ENCODE results near the gene FAM234A.
"Not testable (repeated sequence)": the region's sequence is repeated elsewhere in the genome, so short reads cannot be mapped to it uniquely, and the experiment has no call there.

The FAM234A gene

DNA sequence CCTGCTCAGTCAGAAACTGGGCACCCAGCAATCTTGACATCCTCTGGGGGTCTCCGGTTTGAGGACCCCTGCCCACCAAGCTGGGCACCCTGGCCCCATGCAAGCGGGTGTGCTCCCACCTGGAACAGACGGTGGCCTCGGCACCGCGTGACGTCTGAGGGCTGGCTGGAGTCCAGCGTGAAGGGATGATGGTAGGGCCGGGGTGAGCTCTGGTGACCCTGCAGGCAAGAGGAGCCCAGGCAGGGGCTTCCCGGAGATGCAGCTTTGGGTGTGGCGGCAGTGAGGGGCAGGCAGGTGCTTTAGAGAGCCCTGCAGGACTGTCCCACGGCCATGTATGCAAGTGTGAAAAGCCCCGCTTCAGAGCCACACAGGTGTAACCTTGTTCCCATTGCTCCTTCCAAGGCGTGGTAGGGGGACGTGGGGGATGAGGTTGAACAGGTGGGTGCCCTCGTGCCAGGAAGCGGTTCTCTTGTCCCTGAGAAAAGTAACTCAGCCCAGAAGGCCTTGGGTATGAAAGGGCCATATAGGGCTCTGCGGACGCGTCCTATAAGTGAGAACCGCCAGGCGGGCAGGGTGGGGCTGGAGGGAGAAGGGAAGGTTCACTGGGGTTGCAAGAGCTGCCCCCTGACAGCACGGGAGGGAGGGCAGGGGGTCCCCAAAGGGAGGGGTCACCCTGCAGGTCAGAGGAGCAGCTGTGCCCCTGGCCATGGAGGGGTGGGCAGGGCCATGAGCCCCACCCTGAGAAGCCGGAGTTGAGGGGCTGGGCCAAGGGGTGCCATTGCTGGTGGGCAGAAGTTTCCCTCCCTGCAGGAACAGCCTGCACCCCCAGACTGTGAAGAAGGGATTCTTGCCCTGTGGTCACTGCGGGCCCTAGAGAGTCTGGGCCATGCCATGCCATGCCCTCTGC lies 31.9 kb downstream of the FAM234A start:
- DNase-seq = no peak

DNA sequence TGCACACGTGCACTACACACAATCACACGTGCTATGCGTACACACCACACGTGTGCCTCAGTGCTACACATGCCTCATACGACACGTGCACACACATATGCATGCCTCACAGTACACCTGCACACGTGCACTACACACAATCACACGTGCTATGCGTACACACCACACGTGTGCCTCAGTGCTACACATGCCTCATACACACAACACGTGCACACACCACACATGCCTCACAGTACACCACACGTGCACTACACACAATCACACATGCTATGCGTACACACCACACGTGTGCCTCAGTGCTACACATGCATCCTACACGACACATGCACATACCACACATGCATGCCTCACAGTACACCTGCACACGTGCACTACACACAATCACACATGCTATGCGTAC lies 32.9 kb downstream of the FAM234A start:
- not testable (repeated sequence) for DNase-seq

GRCh38 chr16:268141-269053 lies 33.8 kb downstream of the FAM234A start:
- no peak for DNase-seq

DNA sequence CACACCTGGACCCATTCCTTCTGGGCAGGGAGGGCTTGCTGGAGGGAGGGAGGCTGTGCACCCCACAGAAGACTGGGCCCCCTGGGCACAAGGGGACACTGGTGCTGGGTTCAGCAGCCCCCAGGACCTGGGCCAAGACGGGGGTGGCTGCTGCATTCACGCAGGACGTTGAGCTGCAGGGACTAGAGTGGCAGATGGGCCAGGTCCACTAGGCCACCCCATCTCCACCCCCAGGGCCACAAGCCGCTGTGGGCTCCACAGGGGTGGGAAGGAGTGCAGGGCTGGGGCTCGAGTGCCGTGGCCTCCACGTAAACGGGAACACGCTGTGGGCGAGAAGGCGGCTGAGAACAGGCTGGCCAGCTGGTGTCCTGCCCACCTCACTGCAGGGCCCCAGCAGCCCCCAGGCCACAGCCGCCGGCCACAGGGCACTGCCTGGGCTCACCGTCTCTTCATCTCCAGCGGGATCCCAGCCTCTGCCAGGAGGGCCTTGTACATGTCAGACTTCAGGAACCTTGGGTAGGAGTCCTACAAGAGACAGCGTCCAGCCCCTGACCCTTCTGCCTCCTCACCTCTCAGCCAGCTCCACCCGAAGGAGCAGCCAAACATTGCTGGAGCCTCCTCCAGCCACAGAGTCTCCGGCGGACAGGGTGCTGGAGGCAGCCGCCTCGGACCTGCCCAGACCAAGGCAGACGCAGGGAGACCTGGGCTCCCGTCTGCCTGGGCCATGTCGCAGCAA lies 34.6 kb downstream of the FAM234A start:
- no peak for DNase-seq

- DNase-seq = no peak
Observed at GRCh38 chr16:270381-271255, 36.0 kb downstream of the FAM234A start.

- DNase-seq = no peak
Observed at GRCh38 chr16:272633-273546, 38.3 kb downstream of the FAM234A start.

DNA sequence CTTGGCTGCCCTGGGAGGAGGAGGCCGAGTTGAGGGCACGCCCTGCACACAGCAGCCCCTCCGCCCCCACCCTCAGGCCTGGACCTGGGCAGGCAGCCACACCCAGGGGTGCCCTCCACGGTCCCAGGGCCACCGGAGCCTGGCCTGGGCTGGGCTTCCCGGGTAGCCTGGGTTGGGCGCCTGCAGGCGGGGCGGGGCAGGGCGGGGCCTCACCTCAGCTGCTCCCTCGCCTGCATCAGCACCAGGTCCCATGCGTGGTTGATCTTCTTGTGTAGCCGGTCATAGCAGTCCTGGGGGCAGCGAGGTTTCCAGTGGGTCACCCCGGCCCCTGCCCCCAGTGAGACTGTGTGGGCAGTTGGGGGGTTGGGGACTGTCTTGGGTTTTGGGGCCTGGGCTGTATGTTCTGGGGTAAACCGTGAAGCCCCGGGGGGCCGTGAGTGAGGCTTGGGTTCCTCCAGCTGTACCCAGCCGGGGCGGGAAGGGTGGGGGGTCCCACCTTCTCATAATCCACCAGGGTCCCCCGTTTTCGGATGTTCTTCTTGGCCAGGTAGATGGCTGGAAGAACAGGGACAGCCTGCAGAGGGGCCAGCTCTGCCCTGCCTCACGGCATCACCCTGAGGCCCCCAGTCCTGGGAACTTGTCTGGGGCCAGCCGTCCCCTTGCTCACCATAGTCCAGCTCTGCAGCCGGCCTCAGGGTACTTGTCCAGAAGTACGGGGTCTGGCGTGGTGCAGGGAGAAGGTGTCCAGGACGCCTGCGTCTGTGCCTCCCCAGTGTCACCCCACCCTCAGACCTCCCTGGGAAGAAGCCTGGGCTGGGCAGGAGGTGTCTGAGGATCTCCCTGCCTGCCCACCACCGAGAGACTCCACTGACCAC lies 39.2 kb downstream of the FAM234A start:
- DNase-seq = no peak

- no peak for DNase-seq
Observed at GRCh38 chr16:275041-275641, 40.5 kb downstream of the FAM234A start.

DNA sequence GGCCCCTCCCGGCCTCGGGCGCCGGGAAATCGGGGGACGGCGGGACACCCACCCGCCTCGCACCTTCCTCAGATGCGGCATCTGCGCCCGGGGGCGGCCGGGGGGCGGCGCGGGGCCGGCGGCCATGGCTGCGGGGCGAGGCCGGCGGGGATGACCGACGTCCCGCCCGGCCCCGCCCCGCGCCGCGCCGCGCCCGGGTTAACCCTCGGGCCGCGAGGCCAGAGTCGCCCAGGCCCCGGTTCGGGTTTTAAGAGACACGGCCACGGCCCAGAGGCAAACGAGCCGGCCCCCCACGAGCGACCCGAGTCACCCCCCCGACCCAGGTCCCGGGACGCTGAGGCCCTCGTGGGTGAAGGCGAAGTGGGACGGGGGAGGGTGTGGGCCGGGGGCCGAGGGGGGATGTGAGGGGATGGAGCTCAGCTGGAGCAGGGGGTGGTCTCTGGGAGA lies 41.2 kb downstream of the FAM234A start, which contains the start of gene RGS11:
RGS11 (minus strand) TSS at position 159 of the 447 bp plus-strand sequence; CDS start at position 126, 33 bp downstream.
- no peak for DNase-seq

DNA sequence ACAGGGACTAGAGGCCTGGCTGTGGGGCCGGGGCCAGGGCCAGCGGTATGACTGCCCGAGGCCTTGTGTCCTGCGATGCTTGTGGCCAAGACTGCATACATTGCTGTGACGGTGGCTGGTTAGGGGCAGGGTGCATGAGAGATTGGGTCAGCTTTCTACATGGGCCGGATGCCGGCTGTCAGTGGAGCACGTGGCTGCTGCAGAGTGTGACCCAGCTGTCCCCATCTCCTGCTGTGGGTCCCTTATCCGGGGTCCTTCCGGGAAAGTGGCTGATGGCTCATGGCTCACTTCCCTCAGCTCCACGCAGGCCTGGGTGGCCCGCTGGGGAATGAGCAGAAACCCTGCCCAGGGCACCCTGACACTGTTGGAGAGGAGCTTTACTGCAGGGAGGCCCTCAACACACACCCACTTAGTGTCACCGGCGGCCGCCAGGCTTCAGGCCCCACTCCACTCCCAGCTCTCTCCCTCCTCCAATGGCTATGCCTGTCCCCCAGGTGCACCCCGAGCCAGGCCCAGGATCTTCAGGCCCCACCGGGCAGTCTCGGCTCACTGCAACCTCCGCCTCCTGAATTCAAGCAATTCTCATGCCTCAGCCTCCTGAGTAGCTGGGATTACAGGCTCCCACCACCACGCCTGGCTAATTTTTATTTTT lies 41.9 kb downstream of the FAM234A start:
- DNase-seq = no peak

DNA sequence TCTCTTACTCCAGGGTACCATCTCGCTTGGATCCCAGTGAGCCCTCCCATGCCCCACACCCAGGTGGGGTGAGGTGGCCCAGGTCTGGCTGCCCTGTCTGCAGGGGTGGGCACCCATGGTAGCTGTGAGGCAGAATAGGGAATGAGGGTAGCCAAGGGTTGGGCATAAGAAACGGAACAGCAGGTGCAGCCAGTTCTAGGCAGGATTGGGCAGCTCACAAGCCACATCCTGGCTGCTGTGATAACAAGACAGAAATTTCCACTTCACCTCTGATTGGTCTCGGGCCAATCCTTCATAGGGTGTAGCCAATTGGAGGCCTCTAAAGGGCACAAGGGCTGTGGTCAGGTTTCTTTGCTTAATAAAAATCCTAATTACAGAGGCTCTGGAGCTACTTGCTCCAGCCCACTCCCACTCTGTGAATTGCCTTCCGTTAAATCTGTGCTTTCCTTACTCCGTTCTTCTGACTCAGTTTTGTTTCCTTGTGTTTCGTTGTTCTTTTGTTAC lies 44.3 kb downstream of the FAM234A start:
- DNase-seq = no peak

DNA sequence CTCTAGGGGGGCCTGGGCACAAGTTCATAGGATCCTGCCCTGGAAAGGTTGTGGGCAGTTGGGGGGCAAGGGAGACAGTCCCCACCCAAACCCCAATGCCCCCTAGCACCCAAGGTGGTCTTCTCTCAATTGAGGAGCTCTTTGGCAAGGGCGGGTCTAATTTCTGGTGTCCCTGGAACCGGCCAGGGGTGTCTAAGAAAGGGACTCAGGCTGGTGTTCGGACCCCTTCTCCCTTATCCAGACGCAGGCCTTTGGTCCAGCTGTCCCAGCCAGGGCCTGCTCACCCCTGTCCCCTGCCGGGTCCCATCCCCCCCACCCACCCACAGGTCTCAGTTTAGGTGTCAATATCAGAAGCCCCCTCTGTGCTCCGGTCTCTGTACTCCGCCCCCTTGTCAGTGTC lies 44.9 kb downstream of the FAM234A start:
- DNase-seq = no peak

DNA sequence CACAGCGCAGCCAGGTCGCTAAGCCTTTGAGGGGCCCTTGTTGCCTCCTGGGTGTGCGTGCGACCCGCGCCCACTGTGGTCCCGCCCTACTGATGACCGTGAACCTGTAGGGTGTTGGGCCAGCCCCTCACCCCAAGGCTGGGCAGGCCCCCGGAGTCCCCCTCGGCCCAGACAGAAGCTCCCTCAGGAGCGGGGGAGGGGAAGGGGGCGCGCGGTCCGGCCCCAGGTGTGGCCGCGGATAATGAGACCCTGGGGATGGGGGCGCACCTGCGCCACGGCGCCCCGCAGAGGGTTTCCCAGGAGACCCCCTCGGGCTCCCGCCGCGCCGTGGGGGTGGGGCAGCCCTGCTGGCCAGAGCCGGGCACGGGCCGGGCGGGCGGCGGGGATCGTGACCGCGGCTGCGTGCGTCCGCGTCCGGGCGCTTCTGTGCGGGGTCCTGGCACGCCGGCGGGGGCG lies 45.4 kb downstream of the FAM234A start:
- no peak for DNase-seq

- DNase-seq = no peak
Observed at GRCh38 chr16:280552-280951, 45.9 kb downstream of the FAM234A start, which contains the start of gene ARHGDIG. ARHGDIG (plus strand) TSS chr16:280591; CDS start chr16:280681, 90 bp downstream.

DNA sequence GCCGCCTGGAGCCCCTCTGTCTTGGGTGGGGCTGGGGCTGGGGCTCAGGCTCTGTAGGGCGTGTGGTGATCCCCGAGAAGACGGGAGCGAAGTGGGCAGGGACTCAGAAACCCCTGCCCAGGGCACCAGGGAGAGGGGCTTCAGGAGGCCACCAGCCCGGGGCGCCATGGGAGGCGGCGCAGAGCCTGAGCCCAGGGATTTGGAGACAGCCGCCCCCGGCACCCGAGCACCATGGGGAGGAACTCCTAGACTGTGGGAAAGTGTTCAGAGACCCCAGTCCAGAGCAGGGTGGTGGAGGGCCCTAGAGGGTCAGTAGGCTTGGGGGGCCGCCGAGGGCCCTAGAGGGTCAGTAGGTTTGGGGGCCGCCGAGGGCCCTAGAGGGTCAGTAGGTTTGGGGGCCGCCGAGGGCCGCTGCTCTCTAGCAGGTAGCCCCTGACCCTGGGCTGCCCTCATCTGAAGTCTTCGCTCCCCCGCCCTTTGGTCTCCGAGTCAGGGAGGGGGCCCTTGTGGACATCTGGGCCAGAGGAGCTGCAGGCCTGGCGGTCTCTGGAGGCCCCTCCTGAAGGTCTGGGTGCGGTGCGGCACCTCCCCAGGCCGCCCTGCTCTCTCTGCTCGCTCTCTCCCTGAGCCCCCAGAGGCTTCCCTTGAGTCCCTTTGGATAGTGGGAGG lies 46.5 kb downstream of the FAM234A start:
- no peak for DNase-seq

DNA sequence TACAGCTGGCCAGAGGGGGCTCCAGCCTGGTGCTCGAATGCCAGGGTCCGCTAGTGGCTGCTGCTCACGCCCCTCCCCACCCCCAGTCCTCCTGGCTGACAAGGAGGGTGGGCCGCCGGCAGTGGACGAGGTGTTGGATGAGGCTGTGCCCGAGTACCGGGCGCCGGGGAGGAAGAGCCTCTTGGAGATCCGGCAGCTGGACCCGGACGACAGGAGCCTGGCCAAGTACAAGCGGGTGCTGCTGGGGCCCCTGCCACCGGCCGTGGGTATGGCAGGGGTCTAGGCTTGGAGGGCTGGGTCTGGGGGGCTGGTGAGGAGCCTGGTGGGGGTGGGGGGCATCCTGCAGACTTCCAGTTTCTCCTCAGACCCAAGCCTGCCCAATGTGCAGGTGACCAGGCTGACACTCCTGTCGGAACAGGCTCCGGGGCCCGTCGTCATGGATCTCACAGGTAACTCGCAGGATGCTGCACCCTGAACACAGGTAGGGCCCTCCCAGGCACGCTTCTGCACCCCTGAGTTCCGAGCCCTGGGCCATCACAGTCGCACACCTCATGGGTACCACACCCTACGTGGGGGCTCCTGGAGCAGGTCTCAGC lies 47.1 kb downstream of the FAM234A start:
- no peak for DNase-seq

DNA sequence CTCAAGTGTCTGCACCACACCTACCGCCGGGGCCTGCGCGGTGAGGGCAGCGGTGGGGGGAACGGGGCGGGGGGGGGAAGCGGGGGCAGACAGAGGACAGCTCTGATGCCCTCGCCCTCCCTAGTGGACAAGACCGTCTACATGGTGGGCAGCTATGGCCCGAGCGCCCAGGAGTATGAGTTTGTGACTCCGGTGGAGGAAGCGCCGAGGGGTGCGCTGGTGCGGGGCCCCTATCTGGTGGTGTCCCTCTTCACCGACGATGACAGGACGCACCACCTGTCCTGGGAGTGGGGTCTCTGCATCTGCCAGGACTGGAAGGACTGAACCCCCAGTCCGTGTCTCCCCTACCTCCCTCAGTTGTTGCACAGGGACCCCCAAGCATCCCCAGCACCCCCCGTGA lies 47.9 kb downstream of the FAM234A start:
- no peak for DNase-seq
